Activated CD4-positive, CD25-positive, alpha-beta regulatory T cell treated with anti-CD3 and anti-CD28 coated beads, Interleukin-2, amount 50 U/mL, for 72 hours (primary cell): Measurements from ENCODE around the gene MED25.
"Not testable (repeated sequence)": the region's sequence is repeated elsewhere in the genome, so short reads cannot be mapped to it uniquely, and the experiment has no call there.

Source experiments
- DNase-seq: peaks from one replicate; pipeline ENCODE4 v3.0.0; 2021

MED25 gene

DNA sequence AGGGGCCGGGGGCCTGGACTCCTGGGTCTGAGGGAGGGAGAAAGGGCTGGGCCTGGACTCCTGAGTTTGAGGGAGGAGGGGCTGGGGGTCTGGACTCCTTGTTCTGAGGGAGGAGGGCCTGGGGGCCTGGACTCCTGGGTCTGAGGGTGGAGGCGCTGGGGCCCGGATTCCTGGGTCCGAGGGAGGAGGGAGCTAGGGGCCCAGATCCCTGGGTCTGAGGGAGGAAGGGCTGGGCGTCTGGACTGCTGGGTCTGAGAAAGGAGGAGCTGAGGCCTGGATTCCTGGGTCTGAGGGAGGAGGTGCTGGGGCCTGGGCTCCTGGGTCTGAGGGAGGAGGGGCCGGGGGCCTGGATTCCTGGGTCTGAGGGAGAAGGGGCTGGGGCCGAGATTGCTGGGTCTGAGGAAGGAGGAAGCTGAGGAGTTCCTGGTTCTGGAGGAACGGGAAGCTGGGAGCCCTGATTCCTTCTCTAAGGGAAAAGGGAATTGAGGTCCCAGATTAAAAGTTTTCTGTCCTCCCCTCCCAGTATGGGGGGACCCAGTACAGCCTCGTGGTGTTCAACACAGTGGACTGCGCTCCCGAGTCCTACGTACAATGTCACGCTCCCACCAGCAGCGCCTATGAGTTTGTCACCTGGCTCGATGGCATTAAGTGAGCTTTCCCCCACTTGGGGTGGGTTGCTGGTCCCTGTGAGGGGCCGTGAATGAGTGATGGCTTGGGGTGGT is 721 bp downstream of the MED25 start:
- no peak for DNase-seq

GRCh38 chr19:49819452-49820115 is 1.5 kb downstream of the MED25 start:
- not testable (repeated sequence) for DNase-seq

GRCh38 chr19:49820125-49820524 is 2.0 kb downstream of the MED25 start:
- DNase-seq, result no peak

DNA sequence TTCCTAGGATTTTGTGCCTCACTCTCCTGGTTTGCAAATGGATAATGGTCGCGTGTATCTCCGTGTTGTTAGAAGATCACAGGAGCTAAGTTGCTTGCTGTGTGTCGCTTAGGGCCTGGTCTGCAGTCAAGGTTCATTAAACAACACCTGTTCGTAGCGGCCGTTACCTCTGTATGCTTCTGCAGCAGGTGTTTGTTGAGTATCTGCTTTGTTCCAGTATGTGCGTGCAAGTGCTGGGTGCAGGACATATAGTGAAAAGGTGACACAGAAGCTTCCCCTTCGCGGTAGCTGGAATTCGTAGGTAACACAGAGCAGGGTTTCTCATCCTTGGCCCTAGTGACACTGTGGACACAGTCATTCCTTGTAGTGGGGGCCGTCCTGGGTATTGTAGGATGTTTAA is 5.4 kb downstream of the MED25 start:
- no peak for DNase-seq

GRCh38 chr19:49824662-49825061 is 6.6 kb downstream of the MED25 start:
- DNase-seq, result no peak

- no peak for DNase-seq
Measured at GRCh38 chr19:49827034-49827433, 8.9 kb downstream of the MED25 start.

GRCh38 chr19:49829200-49829599 is 11.1 kb downstream of the MED25 start:
- DNase-seq, result no peak

GRCh38 chr19:49829721-49830120 is 11.6 kb downstream of the MED25 start:
- no peak for DNase-seq

DNA sequence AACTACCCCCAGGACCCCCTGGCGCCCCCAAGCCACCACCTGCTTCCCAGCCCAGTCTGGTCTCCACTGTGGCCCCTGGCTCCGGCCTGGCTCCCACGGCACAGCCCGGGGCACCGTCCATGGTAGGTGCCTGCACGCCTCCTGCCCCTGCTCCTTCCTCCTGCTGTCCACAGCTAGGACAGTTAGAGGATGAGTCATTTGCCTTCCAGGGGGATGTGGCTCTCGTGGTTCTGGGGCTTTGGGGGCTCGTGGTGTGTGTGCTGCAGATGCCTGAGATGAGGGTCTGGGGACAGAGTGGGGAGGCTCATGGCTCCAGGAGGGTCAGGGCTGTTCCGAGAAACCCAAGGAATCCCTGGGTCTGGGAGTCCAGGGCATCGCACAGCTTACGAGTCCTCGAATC is 12.7 kb downstream of the MED25 start:
- no peak for DNase-seq

GRCh38 chr19:49831592-49831991 is 13.5 kb downstream of the MED25 start:
- DNase-seq, result no peak

DNA sequence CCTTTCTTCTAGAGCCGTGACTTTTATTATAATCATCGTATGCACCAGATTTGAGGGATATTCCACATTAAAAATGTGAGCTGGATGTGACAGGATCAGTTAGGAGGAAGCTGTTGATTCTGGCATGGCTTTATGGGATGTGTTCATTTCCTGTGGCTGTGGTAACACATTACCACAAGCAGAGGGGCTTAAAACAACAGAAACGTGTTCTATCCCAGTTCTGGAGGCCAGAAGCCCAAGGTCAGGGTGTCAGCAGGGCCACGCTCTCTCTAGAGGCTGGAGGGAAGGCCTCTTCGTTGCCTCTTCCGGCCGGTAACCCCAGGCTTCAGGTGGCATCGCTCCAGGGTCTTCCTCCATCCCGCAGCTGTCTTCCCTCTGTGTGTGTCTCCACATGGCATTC is 14.5 kb downstream of the MED25 start:
- no peak for DNase-seq

DNA sequence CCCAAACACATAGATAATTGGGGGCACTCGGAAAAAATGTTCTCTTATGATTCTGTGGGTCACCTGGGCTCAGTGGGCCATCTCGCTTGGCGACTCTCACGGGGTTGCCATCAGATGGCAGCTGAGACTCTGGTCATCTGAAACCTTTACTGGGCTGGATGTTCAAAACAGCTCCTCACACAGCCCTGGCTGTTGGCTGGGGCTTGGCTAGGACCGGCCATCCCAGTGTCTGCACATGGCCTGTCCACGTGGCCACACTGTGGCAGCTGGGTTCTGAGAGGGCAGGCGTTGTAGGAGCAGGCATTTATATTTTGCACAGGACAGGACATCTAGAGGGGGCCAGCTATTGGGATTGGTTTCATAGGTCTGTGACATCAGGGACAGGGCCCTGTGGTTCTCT is 15.5 kb downstream of the MED25 start:
- no peak for DNase-seq

GRCh38 chr19:49835562-49835961 is 17.5 kb downstream of the MED25 start:
- no peak for DNase-seq

GRCh38 chr19:49836176-49837008 is 18.3 kb downstream of the MED25 start:
- no peak for DNase-seq

GRCh38 chr19:49837009-49837310 is 18.9 kb downstream of the MED25 start:
- DNase-seq, result no peak

GRCh38 chr19:49837425-49837824 is 19.3 kb downstream of the MED25 start:
- no peak for DNase-seq

- DNase-seq, result no peak
Measured at GRCh38 chr19:49838885-49839588, 20.9 kb downstream of the MED25 start.

DNA sequence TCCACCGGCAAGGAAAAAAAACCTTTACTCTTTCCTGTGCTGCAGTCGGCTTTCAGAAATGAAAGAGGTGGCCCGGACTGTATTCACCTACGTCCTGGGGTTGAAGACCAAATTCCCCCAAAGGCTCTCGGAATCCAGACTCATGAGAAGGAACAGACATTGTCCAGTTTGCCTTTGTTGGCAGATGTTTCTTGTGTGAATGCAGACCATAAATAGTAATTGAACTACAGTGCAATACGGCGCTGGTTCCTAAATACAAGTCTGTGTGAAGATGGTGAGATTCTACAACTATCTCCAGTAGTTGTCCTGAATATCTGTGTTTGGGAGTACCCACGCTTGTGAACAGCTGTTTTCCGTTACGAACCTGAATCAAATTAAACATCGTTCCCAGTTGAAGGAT is 21.6 kb downstream of the MED25 start:
- no peak for DNase-seq

DNA sequence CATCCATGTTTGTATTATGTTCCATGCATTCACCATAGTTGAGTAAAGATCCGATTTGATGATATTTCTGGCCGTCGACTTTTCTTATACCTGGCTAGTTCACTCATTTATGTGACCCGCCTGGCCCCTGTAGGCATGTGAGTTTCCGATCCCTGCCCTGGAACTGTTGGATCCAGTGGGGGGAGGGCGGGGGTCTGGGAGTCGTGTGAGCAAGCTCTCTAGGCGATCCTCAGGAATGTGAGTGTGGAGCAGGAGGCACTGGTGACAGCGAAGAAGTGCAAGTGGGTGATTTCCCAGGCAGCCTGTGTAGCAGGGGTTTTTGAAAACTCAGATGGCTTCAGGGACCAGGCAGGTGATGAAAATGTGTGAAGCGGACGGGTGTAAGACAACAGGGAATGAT is 22.2 kb downstream of the MED25 start:
- DNase-seq, result no peak

DNA sequence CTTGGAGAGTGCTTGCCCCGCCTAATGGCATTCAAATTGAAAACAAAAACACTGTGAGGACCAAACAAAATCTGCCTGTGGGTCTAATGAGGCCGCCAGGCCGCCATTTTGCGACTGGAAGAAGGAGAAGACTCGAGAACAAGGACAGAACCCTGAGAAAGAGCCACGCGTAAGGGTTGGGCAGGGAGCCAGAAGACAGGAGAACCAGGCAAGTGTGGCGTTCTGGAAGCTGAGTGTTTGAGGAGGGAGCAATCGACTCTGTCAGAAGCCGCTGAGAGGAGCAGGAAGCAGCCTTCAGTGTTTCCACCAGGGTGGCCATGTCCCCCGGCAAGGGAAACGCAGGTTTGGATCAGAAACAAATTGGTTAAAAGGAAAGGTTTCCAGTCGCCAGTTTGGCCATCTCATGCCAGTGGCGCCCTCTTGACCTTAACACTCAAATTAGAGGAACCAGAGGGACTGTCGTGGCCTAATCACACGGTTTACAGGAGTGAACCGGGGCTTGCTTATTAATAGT is 22.7 kb downstream of the MED25 start:
- no peak for DNase-seq

GRCh38 chr19:49843265-49843664 is 25.2 kb downstream of the MED25 start:
- DNase-seq, result no peak

- no peak for DNase-seq
Measured at GRCh38 chr19:49844138-49845095, 26.3 kb downstream of the MED25 start.
